HepG2 (cell line): Measurements from ENCODE around the gene RTN4RL2. TPM values are rescaled to one million over a fixed set of nuclear protein-coding genes. Genes with fewer than 3 reads are reported as not detected.

Source experiments
- ARHGAP35 ChIP-seq: sonication (generic); formaldehyde crosslinking; IDR thresholded peaks from 2 replicates; pipeline ENCODE4 v1.9.0; 2022; ENCODE audit warnings: mild to moderate bottlenecking, inconsistent platforms, moderate library complexity, missing genetic modification reagents, borderline replicate concordance
- CEBPB ChIP-seq: IDR thresholded peaks from 2 replicates; pipeline ENCODE4 v1.6.1; 2011; ENCODE audit warnings: low read depth, low read length, improper control_type of control experiment, borderline replicate concordance
- FOSL2 ChIP-seq: sonication (generic); formaldehyde crosslinking; IDR thresholded peaks from 2 replicates; pipeline ENCODE4 v1.4.0; 2020; ENCODE audit warnings: missing genetic modification reagents
- KDM5B ChIP-seq: sonication (generic); formaldehyde crosslinking; IDR thresholded peaks from 2 replicates; pipeline ENCODE4 v1.4.0; 2020; ENCODE audit warnings: missing genetic modification reagents, mild to moderate bottlenecking, borderline replicate concordance
- MIER3 ChIP-seq: IDR thresholded peaks from 2 replicates; pipeline ENCODE4 v1.6.1; 2016; ENCODE audit warnings: missing compliant biosample characterization, borderline replicate concordance
- NR1H2 ChIP-seq: sonication (generic); formaldehyde crosslinking; IDR thresholded peaks from 2 replicates; pipeline ENCODE4 v1.8.1; 2022; ENCODE audit warnings: low read depth, missing genetic modification reagents, borderline replicate concordance
- PHF5A ChIP-seq: IDR thresholded peaks from one replicate; pipeline ENCODE4 v1.6.1; 2018; ENCODE audit warnings: low read depth, missing genetic modification reagents; ENCODE audit not compliant: unreplicated experiment
- SRF ChIP-seq: IDR thresholded peaks from 2 replicates; pipeline ENCODE4 v1.6.1; 2011; ENCODE audit warnings: mild to moderate bottlenecking, low read depth, low read length, moderate library complexity
- ZFP36L1 ChIP-seq: sonication (generic); formaldehyde crosslinking; IDR thresholded peaks from 2 replicates; pipeline ENCODE4 v1.8.0; 2022; ENCODE audit warnings: mild to moderate bottlenecking, missing genetic modification reagents, moderate library complexity
- ZNF33B ChIP-seq: sonication (generic); formaldehyde crosslinking; IDR thresholded peaks from 2 replicates; pipeline ENCODE4 v1.5.1; 2020; ENCODE audit warnings: mild to moderate bottlenecking, missing genetic modification reagents
- ZNF484 ChIP-seq: sonication (generic); formaldehyde crosslinking; IDR thresholded peaks from 2 replicates; pipeline ENCODE4 v1.5.1; 2020; ENCODE audit warnings: mild to moderate bottlenecking, low read depth, missing genetic modification reagents, borderline replicate concordance
- ZNF543 ChIP-seq: sonication (generic); formaldehyde crosslinking; IDR thresholded peaks from 2 replicates; pipeline ENCODE4 v1.4.0; 2020; ENCODE audit warnings: mild to moderate bottlenecking, missing genetic modification reagents
- ZNF782 ChIP-seq: sonication (generic); formaldehyde crosslinking; IDR thresholded peaks from 2 replicates; pipeline ENCODE4 v1.4.0; 2020; ENCODE audit warnings: missing genetic modification reagents, mild to moderate bottlenecking, borderline replicate concordance
- ZSCAN21 ChIP-seq: sonication (generic); formaldehyde crosslinking; IDR thresholded peaks from 2 replicates; pipeline ENCODE4 v1.8.0; 2022; ENCODE audit warnings: mild to moderate bottlenecking, missing genetic modification reagents, moderate library complexity, borderline replicate concordance
- ZSCAN30 ChIP-seq: sonication (generic); formaldehyde crosslinking; IDR thresholded peaks from 2 replicates; pipeline ENCODE4 v1.5.0; 2020; ENCODE audit warnings: mild to moderate bottlenecking, missing genetic modification reagents
- polyA plus RNA-seq, 8 experiments: library from polyadenylated mRNA; depleted of rRNA in 3 of 8; stranded (reverse) in 7 of 8; unstranded in 1 of 8; fragments of >200 nt; fragmentation: Illumina TruSeq in 4 of 8; extraction: Trizol in 4 of 8; gene quantifications; 2 replicates each; pipeline versions ENCODE4 v1.2.1 to v1.2.3, GENCODE V29; 2011 to 2016; ENCODE audit warnings: low read depth in 4 of 8, missing spikeins in 1 of 8, mixed read lengths in 1 of 8; ENCODE audit not compliant: insufficient read depth in 1 of 8
- total RNA-seq, 5 experiments: library from RNA; depleted of rRNA; stranded (reverse); fragments of >200 nt; fragmentation: Illumina TruSeq; extraction: Trizol; gene quantifications; 2 replicates each; pipeline ENCODE4 v1.2.3, GENCODE V29; 2016; ENCODE audit warnings: low read depth in 1 of 5
- TF ChIP-seq, protein P1 (sequence below): sonication (generic); formaldehyde crosslinking; IDR thresholded peaks from 2 replicates; pipeline ENCODE4 v1.9.0; 2021; ENCODE audit warnings: missing genetic modification reagents, borderline replicate concordance
- TF ChIP-seq, protein P2 (sequence below): IDR thresholded peaks from 2 replicates; pipeline ENCODE4 v1.6.1; 2016
- TF ChIP-seq, protein P3 (sequence below): IDR thresholded peaks from 2 replicates; pipeline ENCODE4 v1.4.0; 2020; ENCODE audit warnings: mild to moderate bottlenecking, missing genetic modification reagents
- TF ChIP-seq, protein P4 (sequence below): sonication (generic); formaldehyde crosslinking; IDR thresholded peaks from 2 replicates; pipeline ENCODE4 v1.4.0; 2020; ENCODE audit warnings: missing genetic modification reagents
- TF ChIP-seq, protein P5 (sequence below): sonication (generic); formaldehyde crosslinking; IDR thresholded peaks from 2 replicates; pipeline ENCODE4 v1.5.0; 2020; ENCODE audit warnings: missing genetic modification reagents

The RTN4RL2 gene
- total and polyA plus RNA-seq, 2 of the 13 experiments (the other 11 are each of a cell fraction or from before 2014, with no cell fraction given), result 1.3 to 4.3 TPM

DNA sequence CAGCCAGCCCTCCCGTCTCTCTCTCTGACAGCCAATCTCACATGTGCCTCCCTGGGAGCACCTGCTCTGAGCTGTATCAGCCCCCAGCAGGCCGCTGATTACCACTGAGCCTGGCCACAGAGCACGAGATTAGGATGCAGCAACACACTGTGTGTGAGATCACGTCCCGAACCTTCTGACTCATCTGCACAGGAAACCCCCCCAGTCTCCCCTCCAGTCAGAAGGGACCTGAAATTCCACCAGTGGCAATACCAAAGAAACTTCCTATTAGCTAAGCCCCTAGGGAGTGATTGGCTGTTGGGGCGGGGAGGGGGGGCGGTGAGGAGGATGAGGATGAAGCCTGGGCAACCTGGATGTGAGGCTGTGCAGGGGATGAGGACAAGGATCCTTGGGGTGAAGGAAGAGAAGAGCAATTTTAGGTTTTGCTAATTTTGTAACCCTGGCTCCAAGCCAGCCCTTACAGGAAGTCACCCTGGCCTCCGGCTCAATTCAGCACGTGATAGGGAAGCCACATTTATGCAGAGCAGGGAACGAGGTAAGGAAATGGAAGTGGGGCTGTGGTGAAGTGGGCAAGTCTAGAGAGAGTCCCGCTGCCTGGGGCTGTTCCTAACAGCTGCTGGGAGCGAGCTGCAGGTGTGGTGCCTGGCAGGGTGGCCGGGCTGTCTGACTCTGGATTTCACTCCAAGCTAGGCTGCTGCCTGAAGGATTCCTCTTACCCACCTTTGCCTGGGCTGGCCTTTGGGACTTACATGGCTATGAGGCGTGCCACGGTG lies 35.4 kb upstream of the RTN4RL2 start (continued):
- TF ChIP-seq ZNF782 (CRISPR knock-in tag) (no peak), PHF5A (CRISPR knock-in tag) (no peak), SRF (no peak), MIER3 (CRISPR knock-in tag) (no peak), NR1H2 (CRISPR knock-in tag) (no peak), KDM5B (0 out of 2 replicates have a peak, but pooled peaks have one; percentile 18), ZNF33B (no peak), FOSL2 (peak; percentile 61), ZSCAN30 (CRISPR knock-in tag) (no peak), ZNF543 (no peak), ARHGAP35 (no peak), ZFP36L1 (CRISPR knock-in tag) (peak; percentile 77; the same call in 1 of the 2 replicates), CEBPB (no peak), ZSCAN21 (CRISPR knock-in tag) (no peak), ZNF484 (no peak)
- TF ChIP-seq, protein P1, sequence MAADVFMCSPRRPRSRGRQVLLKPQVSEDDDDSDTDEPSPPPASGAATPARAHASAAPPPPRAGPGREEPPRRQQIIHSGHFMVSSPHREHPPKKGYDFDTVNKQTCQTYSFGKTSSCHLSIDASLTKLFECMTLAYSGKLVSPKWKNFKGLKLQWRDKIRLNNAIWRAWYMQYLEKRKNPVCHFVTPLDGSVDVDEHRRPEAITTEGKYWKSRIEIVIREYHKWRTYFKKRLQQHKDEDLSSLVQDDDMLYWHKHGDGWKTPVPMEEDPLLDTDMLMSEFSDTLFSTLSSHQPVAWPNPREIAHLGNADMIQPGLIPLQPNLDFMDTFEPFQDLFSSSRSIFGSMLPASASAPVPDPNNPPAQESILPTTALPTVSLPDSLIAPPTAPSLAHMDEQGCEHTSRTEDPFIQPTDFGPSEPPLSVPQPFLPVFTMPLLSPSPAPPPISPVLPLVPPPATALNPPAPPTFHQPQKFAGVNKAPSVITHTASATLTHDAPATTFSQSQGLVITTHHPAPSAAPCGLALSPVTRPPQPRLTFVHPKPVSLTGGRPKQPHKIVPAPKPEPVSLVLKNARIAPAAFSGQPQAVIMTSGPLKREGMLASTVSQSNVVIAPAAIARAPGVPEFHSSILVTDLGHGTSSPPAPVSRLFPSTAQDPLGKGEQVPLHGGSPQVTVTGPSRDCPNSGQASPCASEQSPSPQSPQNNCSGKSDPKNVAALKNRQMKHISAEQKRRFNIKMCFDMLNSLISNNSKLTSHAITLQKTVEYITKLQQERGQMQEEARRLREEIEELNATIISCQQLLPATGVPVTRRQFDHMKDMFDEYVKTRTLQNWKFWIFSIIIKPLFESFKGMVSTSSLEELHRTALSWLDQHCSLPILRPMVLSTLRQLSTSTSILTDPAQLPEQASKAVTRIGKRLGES (CRISPR knock-in tag), result no peak
- TF ChIP-seq, protein P2, sequence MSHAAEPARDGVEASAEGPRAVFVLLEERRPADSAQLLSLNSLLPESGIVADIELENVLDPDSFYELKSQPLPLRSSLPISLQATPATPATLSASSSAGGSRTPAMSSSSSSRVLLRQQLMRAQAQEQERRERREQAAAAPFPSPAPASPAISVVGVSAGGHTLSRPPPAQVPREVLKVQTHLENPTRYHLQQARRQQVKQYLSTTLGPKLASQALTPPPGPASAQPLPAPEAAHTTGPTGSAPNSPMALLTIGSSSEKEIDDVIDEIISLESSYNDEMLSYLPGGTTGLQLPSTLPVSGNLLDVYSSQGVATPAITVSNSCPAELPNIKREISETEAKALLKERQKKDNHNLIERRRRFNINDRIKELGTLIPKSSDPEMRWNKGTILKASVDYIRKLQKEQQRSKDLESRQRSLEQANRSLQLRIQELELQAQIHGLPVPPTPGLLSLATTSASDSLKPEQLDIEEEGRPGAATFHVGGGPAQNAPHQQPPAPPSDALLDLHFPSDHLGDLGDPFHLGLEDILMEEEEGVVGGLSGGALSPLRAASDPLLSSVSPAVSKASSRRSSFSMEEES (CRISPR knock-in tag), result peak; percentile 76
- TF ChIP-seq, protein P3, sequence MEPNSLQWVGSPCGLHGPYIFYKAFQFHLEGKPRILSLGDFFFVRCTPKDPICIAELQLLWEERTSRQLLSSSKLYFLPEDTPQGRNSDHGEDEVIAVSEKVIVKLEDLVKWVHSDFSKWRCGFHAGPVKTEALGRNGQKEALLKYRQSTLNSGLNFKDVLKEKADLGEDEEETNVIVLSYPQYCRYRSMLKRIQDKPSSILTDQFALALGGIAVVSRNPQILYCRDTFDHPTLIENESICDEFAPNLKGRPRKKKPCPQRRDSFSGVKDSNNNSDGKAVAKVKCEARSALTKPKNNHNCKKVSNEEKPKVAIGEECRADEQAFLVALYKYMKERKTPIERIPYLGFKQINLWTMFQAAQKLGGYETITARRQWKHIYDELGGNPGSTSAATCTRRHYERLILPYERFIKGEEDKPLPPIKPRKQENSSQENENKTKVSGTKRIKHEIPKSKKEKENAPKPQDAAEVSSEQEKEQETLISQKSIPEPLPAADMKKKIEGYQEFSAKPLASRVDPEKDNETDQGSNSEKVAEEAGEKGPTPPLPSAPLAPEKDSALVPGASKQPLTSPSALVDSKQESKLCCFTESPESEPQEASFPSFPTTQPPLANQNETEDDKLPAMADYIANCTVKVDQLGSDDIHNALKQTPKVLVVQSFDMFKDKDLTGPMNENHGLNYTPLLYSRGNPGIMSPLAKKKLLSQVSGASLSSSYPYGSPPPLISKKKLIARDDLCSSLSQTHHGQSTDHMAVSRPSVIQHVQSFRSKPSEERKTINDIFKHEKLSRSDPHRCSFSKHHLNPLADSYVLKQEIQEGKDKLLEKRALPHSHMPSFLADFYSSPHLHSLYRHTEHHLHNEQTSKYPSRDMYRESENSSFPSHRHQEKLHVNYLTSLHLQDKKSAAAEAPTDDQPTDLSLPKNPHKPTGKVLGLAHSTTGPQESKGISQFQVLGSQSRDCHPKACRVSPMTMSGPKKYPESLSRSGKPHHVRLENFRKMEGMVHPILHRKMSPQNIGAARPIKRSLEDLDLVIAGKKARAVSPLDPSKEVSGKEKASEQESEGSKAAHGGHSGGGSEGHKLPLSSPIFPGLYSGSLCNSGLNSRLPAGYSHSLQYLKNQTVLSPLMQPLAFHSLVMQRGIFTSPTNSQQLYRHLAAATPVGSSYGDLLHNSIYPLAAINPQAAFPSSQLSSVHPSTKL (CRISPR knock-in tag), result peak; percentile 52
- TF ChIP-seq, protein P4, sequence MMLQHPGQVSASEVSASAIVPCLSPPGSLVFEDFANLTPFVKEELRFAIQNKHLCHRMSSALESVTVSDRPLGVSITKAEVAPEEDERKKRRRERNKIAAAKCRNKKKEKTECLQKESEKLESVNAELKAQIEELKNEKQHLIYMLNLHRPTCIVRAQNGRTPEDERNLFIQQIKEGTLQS, result no peak
- TF ChIP-seq, protein P5, sequence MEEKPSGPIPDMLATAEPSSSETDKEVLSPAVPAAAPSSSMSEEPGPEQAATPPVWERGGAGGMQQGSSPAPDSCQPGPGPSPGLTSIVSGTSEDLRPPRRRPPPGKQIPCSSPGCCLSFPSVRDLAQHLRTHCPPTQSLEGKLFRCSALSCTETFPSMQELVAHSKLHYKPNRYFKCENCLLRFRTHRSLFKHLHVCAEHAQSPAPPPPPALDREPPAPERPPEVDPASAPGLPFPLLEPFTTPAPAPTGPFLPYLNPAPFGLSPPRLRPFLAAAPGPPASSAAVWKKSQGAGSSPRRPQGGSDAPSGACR (CRISPR knock-in tag), result peak; percentile 10; the same call in 1 of the 2 replicates
